ENCODE results near the gene ROCK2.

Gene ROCK2

GRCh38 chr2:11344342-11344955 is at the start of gene ROCK2:
Gene ROCK2, minus strand, starts transcription at chr2:11344636. Its CDS starts 500 bp downstream, at chr2:11344136.
- DNase-seq: no peak

- no peak for DNase-seq
Measured at GRCh38 chr2:11393711-11394236, 49.3 kb upstream of the ROCK2 start.

- DNase-seq: no peak
Measured at GRCh38 chr2:11391942-11392266, 47.5 kb upstream of the ROCK2 start.

GRCh38 chr2:11390399-11390658 is 45.9 kb upstream of the ROCK2 start:
- no peak for DNase-seq

- no peak for DNase-seq
Measured at GRCh38 chr2:11389551-11390398, 45.3 kb upstream of the ROCK2 start.

GRCh38 chr2:11389052-11389420 is 44.6 kb upstream of the ROCK2 start:
- DNase-seq: no peak

- DNase-seq: no peak
Measured at GRCh38 chr2:11388262-11389051, 44.0 kb upstream of the ROCK2 start.

- DNase-seq: no peak
Measured at GRCh38 chr2:11387843-11388242, 43.4 kb upstream of the ROCK2 start.

- no peak for DNase-seq
Measured at GRCh38 chr2:11387100-11387390, 42.6 kb upstream of the ROCK2 start.

GRCh38 chr2:11385847-11386246 is 41.4 kb upstream of the ROCK2 start:
- DNase-seq: no peak

- no peak for DNase-seq
Measured at GRCh38 chr2:11385216-11385615, 40.8 kb upstream of the ROCK2 start.

- no peak for DNase-seq
Measured at GRCh38 chr2:11379558-11379957, 35.1 kb upstream of the ROCK2 start.

- no peak for DNase-seq
Measured at GRCh38 chr2:11377928-11378545, 33.6 kb upstream of the ROCK2 start.

GRCh38 chr2:11376071-11376470 is 31.6 kb upstream of the ROCK2 start:
- no peak for DNase-seq

- no peak for DNase-seq
Measured at GRCh38 chr2:11375689-11376027, 31.2 kb upstream of the ROCK2 start.

- DNase-seq: no peak
Measured at GRCh38 chr2:11375025-11375688, 30.7 kb upstream of the ROCK2 start.

GRCh38 chr2:11373096-11373495 is 28.7 kb upstream of the ROCK2 start:
- DNase-seq: no peak

- no peak for DNase-seq
Measured at GRCh38 chr2:11371092-11371937, 26.9 kb upstream of the ROCK2 start.

- no peak for DNase-seq
Measured at GRCh38 chr2:11370377-11371091, 26.1 kb upstream of the ROCK2 start.

- DNase-seq: no peak
Measured at GRCh38 chr2:11368059-11368572, 23.7 kb upstream of the ROCK2 start.

GRCh38 chr2:11367170-11367730 is 22.8 kb upstream of the ROCK2 start:
- no peak for DNase-seq

Data from NCI-H1436 treated with DMSO at 0.1 percent for 48 hours (cell line).